GM13977 (cell line): ENCODE data around the gene CDK9.

Experiments
- DNase-seq: peaks from one replicate; pipeline ENCODE4 v3.0.0; 2012; ENCODE audit warnings: low spot score
- CTCF ChIP-seq: IDR thresholded peaks from 2 replicates; pipeline ENCODE4 v1.5.1; 2012; ENCODE audit warnings: mild to moderate bottlenecking, control low read depth; ENCODE audit not compliant: insufficient read depth; ENCODE audit errors: extremely low read depth, missing control alignments
- in situ Hi-C: fragments of 300-500 bp; cut with MboI; formaldehyde crosslinking; loops from one replicate; pipeline ENCODE4 v1.12.0; 2022; ENCODE audit warnings: low sequenced_read_pairs, low pct_unique_long_range_greater_than_20kb, mixed read lengths, inconsistent platforms; ENCODE audit not compliant: unreplicated experiment

Gene CDK9

GRCh38 chr9:127803507-127804352 is 17.9 kb downstream of the CDK9 start:
- no peak for DNase-seq
- in situ Hi-C loops: no loop called here
- no peak for TF ChIP-seq CTCF

- in situ Hi-C loops: no loop called here
- no peak for DNase-seq
- no peak for TF ChIP-seq CTCF
These were observed 19.8 kb downstream of the CDK9 start for GRCh38 chr9:127805620-127806019.

- in situ Hi-C loops: no loop called here
- no peak for TF ChIP-seq CTCF
- DNase-seq: no peak
These were observed 21.0 kb downstream of the CDK9 start for GRCh38 chr9:127806871-127807270.

GRCh38 chr9:127808347-127809001 is 22.6 kb downstream of the CDK9 start:
- in situ Hi-C loops: no loop called here
- no peak for TF ChIP-seq CTCF

GRCh38 chr9:127809002-127809539 is 23.2 kb downstream of the CDK9 start:
- in situ Hi-C loops: no loop called here
- no peak for TF ChIP-seq CTCF
- no peak for DNase-seq

More at GRCh38 chr9:127808347-127809001, 22.6 kb downstream of the CDK9 start:
- no peak for DNase-seq

GRCh38 chr9:127809540-127810377 is 23.9 kb downstream of the CDK9 start:
- DNase-seq: no peak
- no peak for TF ChIP-seq CTCF
- in situ Hi-C loops: no loop called here
